GM10847 (cell line): ENCODE measurements around the gene TPSD1.
"Not testable (repeated sequence)": the region's sequence is repeated elsewhere in the genome, so short reads cannot be mapped to it uniquely, and the experiment has no call there.

Experiments
- POLR2A ChIP-seq: IDR thresholded peaks from 2 replicates; pipeline ENCODE4 v1.6.1; 2011; ENCODE audit not compliant: insufficient read length; ENCODE audit errors: extremely low read depth

TPSD1 gene

GRCh38 chr16:1240436-1240835, 15.4 kb upstream of the TPSD1 start, which contains the start of gene TPSAB1:
Gene TPSAB1, plus strand, starts transcription at chr16:1240705. Its CDS starts 234 bp downstream, at chr16:1240939.
- TF ChIP-seq POLR2A: not testable (repeated sequence)

- TF ChIP-seq POLR2A: no peak
Measured at GRCh38 chr16:1244881-1245280, 11.0 kb upstream of the TPSD1 start.

GRCh38 chr16:1245452-1246020, 10.3 kb upstream of the TPSD1 start:
- TF ChIP-seq POLR2A: no peak

- no peak for TF ChIP-seq POLR2A
Measured at GRCh38 chr16:1256874-1257322, 1.0 kb downstream of the TPSD1 start.

- TF ChIP-seq POLR2A: no peak
Measured at GRCh38 chr16:1257561-1258224, 1.8 kb downstream of the TPSD1 start.

GRCh38 chr16:1258225-1258600, 2.3 kb downstream of the TPSD1 start:
- TF ChIP-seq POLR2A: no peak

- no peak for TF ChIP-seq POLR2A
Measured at GRCh38 chr16:1258906-1259759, 3.3 kb downstream of the TPSD1 start.

GRCh38 chr16:1259760-1260068, 3.8 kb downstream of the TPSD1 start:
- TF ChIP-seq POLR2A: no peak

GRCh38 chr16:1260101-1260680, 4.3 kb downstream of the TPSD1 start:
- no peak for TF ChIP-seq POLR2A

- no peak for TF ChIP-seq POLR2A
Measured at GRCh38 chr16:1261131-1261892, 5.4 kb downstream of the TPSD1 start.

GRCh38 chr16:1262210-1262845, 6.5 kb downstream of the TPSD1 start:
- TF ChIP-seq POLR2A: no peak

GRCh38 chr16:1262846-1263221, 7.0 kb downstream of the TPSD1 start:
- TF ChIP-seq POLR2A: no peak

GRCh38 chr16:1263591-1264344, 7.9 kb downstream of the TPSD1 start:
- TF ChIP-seq POLR2A: no peak
